MM.1S (cell line): Measurements from ENCODE around the gene EXOC3L4.

Experiments used
- DNase-seq: peaks from one replicate; pipeline ENCODE4 v3.0.0-alpha.2; 2015
- H2AFZ ChIP-seq: fragments of 300-600 bp; sonication (generic); 2 replicates; pipeline ENCODE4 v1.6.0; 2016; ENCODE audit warnings: antibody characterized with exemption, low read length
- H3F3A ChIP-seq: fragments of 300-600 bp; sonication (generic); 2 replicates; pipeline ENCODE4 v1.6.1; 2016; ENCODE audit warnings: mild to moderate bottlenecking, antibody characterized with exemption, low read length, moderate library complexity, mixed read lengths; ENCODE audit not compliant: insufficient read depth
- H3K27ac ChIP-seq: fragments of 300-600 bp; sonication (generic); 2 replicates; pipeline ENCODE4 v1.5.1; 2016; ENCODE audit warnings: mild to moderate bottlenecking, low read length
- H3K27me3 ChIP-seq: fragments of 300-600 bp; sonication (generic); replicated peaks from 2 replicates; pipeline ENCODE4 v1.6.0; 2016; ENCODE audit warnings: low read length; ENCODE audit not compliant: insufficient read depth
- H3K36me3 ChIP-seq: fragments of 300-600 bp; sonication (generic); replicated peaks from 2 replicates; pipeline ENCODE4 v1.6.1; 2016; ENCODE audit warnings: mild to moderate bottlenecking, low read length, mixed read lengths; ENCODE audit not compliant: insufficient read depth
- H3K4me1 ChIP-seq: fragments of 300-600 bp; sonication (generic); 2 replicates; pipeline ENCODE4 v1.6.1; 2016; ENCODE audit warnings: low read length, mixed read lengths
- H3K4me2 ChIP-seq: fragments of 300-600 bp; sonication (generic); 2 replicates; pipeline ENCODE4 v1.6.0; 2016; ENCODE audit warnings: low read depth, low read length
- H3K4me3 ChIP-seq: fragments of 300-600 bp; sonication (generic); 2 replicates; pipeline ENCODE4 v1.5.1; 2016; ENCODE audit warnings: low read length, mixed read lengths
- H3K79me2 ChIP-seq: fragments of 300-600 bp; sonication (generic); 2 replicates; pipeline ENCODE4 v1.6.1; 2016; ENCODE audit warnings: mixed run types, low read length, mixed read lengths
- H3K9ac ChIP-seq: fragments of 300-600 bp; sonication (generic); 2 replicates; pipeline ENCODE4 v1.6.1; 2016; ENCODE audit warnings: low read length, mixed read lengths
- H3K9me2 ChIP-seq: fragments of 300-600 bp; sonication (generic); replicated peaks from 2 replicates; pipeline ENCODE4 v1.6.1; 2016; ENCODE audit warnings: mild to moderate bottlenecking, low read length, mixed read lengths; ENCODE audit not compliant: insufficient read depth
- H3K9me3 ChIP-seq: fragments of 300-600 bp; sonication (generic); replicated peaks from 2 replicates; pipeline ENCODE4 v1.6.1; 2016; ENCODE audit warnings: mild to moderate bottlenecking, low read length, mixed read lengths; ENCODE audit not compliant: insufficient read depth
- H4K20me1 ChIP-seq: fragments of 300-600 bp; sonication (generic); 2 replicates; pipeline ENCODE4 v1.6.1; 2016; ENCODE audit warnings: mild to moderate bottlenecking, low read length, moderate library complexity, mixed read lengths; ENCODE audit not compliant: insufficient read depth
- CTCF ChIP-seq: fragments of 300-600 bp; sonication (generic); IDR thresholded peaks from 2 replicates; pipeline ENCODE4 v1.5.1; 2016; ENCODE audit warnings: antibody characterized with exemption, low read length, mixed read lengths
- EZH2 ChIP-seq: fragments of 300-600 bp; sonication (generic); optimal IDR thresholded peaks from 2 replicates; pipeline ENCODE3; 2017; ENCODE audit warnings: low read depth, mild to moderate bottlenecking, antibody characterized with exemption, low read length, mixed read lengths
- EZH2phosphoT487 ChIP-seq: fragments of 300-600 bp; sonication (generic); IDR thresholded peaks from 2 replicates; pipeline ENCODE4 v1.6.1; 2018; ENCODE audit warnings: antibody characterized with exemption, low read length

EXOC3L4 gene

GRCh38 chr14:103140316-103141109 lies 46.0 kb downstream of the EXOC3L4 start:
- Histone ChIP-seq H3K9ac (no peak overlapping the region), H4K20me1 (no peaks in the 10 kb centered on the region), H3K4me3 (peak overlapping the region; percentile 36), H3K9me3 (no peaks in the 10 kb centered on the region), H3K27me3 (peaks cover 21% of the 10 kb centered on the region; the same call in 1 of the 2 replicates), H3K79me2 (no peaks in the 10 kb centered on the region), H3K4me1 (peaks cover 4% of the 10 kb centered on the region; the same call in 1 of the 2 replicates), H3K27ac (no peak overlapping the region), H3F3A (no peaks in the 10 kb centered on the region), H3K36me3 (no peaks in the 10 kb centered on the region), H3K4me2 (peak overlapping the region; percentile 74), H3K9me2 (no peaks in the 10 kb centered on the region), H2AFZ (0 out of 2 replicates have a peak overlapping the region, but pooled peaks have one; percentile 19)
- peak; percentile 80 for DNase-seq
- TF ChIP-seq CTCF (no peak), EZH2phosphoT487 (no peak), EZH2 (no peak)

- peak; percentile 45 for DNase-seq
- peak overlapping the region; percentile 74 for H3K4me2 ChIP-seq
- H3K27me3 ChIP-seq: peaks cover 21% of the 10 kb centered on the region; the same call in 1 of the 2 replicates
These were observed 46.7 kb downstream of the EXOC3L4 start for GRCh38 chr14:103141117-103141796.

GRCh38 chr14:103142026-103142425 lies 47.5 kb downstream of the EXOC3L4 start:
- Histone ChIP-seq H3K9ac (no peak overlapping the region), H3K9me3 (no peaks in the 10 kb centered on the region), H4K20me1 (no peaks in the 10 kb centered on the region), H3K27ac (no peak overlapping the region), H3K4me2 (no peak overlapping the region), H2AFZ (no peak overlapping the region), H3K4me1 (peaks cover 4% of the 10 kb centered on the region; the same call in 1 of the 2 replicates), H3F3A (no peaks in the 10 kb centered on the region), H3K79me2 (no peaks in the 10 kb centered on the region), H3K36me3 (no peaks in the 10 kb centered on the region), H3K9me2 (no peaks in the 10 kb centered on the region), H3K27me3 (peaks cover 21% of the 10 kb centered on the region), H3K4me3 (no peak overlapping the region)
- TF ChIP-seq CTCF: no peak
- TF ChIP-seq EZH2phosphoT487: no peak
- no peak for TF ChIP-seq EZH2
- no peak for DNase-seq

More at GRCh38 chr14:103141117-103141796, 46.7 kb downstream of the EXOC3L4 start:
- H2AFZ ChIP-seq: 0 out of 2 replicates have a peak overlapping the region, but pooled peaks have one; percentile 19
- TF ChIP-seq EZH2: no peak
- peak; percentile 70 for TF ChIP-seq CTCF
- no peak overlapping the region for H3K9ac ChIP-seq
- no peaks in the 10 kb centered on the region for H3F3A ChIP-seq
- H3K9me3 ChIP-seq: no peaks in the 10 kb centered on the region
- no peaks in the 10 kb centered on the region for H4K20me1 ChIP-seq
- no peaks in the 10 kb centered on the region for H3K79me2 ChIP-seq
- peak overlapping the region; percentile 36 for H3K4me3 ChIP-seq
- no peak overlapping the region for H3K27ac ChIP-seq
- H3K36me3 ChIP-seq: no peaks in the 10 kb centered on the region
- H3K9me2 ChIP-seq: no peaks in the 10 kb centered on the region
- H3K4me1 ChIP-seq: peaks cover 4% of the 10 kb centered on the region; the same call in 1 of the 2 replicates
